ENCODE data around the gene HIBADH.

- TF ChIP-seq, protein P1, sequence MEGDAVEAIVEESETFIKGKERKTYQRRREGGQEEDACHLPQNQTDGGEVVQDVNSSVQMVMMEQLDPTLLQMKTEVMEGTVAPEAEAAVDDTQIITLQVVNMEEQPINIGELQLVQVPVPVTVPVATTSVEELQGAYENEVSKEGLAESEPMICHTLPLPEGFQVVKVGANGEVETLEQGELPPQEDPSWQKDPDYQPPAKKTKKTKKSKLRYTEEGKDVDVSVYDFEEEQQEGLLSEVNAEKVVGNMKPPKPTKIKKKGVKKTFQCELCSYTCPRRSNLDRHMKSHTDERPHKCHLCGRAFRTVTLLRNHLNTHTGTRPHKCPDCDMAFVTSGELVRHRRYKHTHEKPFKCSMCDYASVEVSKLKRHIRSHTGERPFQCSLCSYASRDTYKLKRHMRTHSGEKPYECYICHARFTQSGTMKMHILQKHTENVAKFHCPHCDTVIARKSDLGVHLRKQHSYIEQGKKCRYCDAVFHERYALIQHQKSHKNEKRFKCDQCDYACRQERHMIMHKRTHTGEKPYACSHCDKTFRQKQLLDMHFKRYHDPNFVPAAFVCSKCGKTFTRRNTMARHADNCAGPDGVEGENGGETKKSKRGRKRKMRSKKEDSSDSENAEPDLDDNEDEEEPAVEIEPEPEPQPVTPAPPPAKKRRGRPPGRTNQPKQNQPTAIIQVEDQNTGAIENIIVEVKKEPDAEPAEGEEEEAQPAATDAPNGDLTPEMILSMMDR (IDR thresholded peaks at IDR 0.05), result no peak
- TF ChIP-seq POLR2A (IDR thresholded peaks at IDR 0.05) (no peak), EP300 (IDR thresholded peaks at IDR 0.05) (no peak), POLR2AphosphoS5 (IDR thresholded peaks at IDR 0.05) (no peak)
Measured at GRCh38 chr7:27600247-27600646, 62.4 kb downstream of the HIBADH start.
